HG03175 (cell line): ENCODE data around the gene TADA3.

Experiments
- ATAC-seq: cut with Tn5 transposase; IDR thresholded peaks from one replicate; pipeline ENCODE4 v1.9.1; 2021; ENCODE audit warnings: mild to moderate bottlenecking, moderate library complexity; ENCODE audit not compliant: unreplicated experiment

Gene TADA3

GRCh38 chr3:9762871-9763270 is 29.4 kb downstream of the TADA3 start:
- ATAC-seq, result no peak

- no peak for ATAC-seq
Observed at GRCh38 chr3:9761919-9762318, 30.4 kb downstream of the TADA3 start.

GRCh38 chr3:9760779-9761505 is 31.3 kb downstream of the TADA3 start:
- ATAC-seq, result no peak

- no peak for ATAC-seq
Observed at GRCh38 chr3:9757427-9757826, 34.8 kb downstream of the TADA3 start.

- no peak for ATAC-seq
Observed at GRCh38 chr3:9754678-9755077, 37.6 kb downstream of the TADA3 start.

- ATAC-seq, result no peak
Observed at GRCh38 chr3:9750556-9751411, 41.5 kb downstream of the TADA3 start.

GRCh38 chr3:9749645-9750555 is 42.4 kb downstream of the TADA3 start, which contains the start of gene OGG1:
TSS of gene OGG1 (plus strand) at chr3:9749952. CDS start at chr3:9750287, 335 bp downstream.
- ATAC-seq, result peak; percentile 93

GRCh38 chr3:9749296-9749644 is 43.0 kb downstream of the TADA3 start:
- no peak for ATAC-seq

GRCh38 chr3:9748031-9748430 is 44.2 kb downstream of the TADA3 start:
- ATAC-seq, result no peak

GRCh38 chr3:9747267-9747666 is 45.0 kb downstream of the TADA3 start:
- no peak for ATAC-seq

- no peak for ATAC-seq
Observed at GRCh38 chr3:9746330-9746729, 45.9 kb downstream of the TADA3 start.

GRCh38 chr3:9745521-9745920 is 46.8 kb downstream of the TADA3 start:
- no peak for ATAC-seq

GRCh38 chr3:9744162-9744561 is 48.1 kb downstream of the TADA3 start:
- no peak for ATAC-seq

- no peak for ATAC-seq
Observed at GRCh38 chr3:9743548-9743947, 48.7 kb downstream of the TADA3 start.

GRCh38 chr3:9742560-9742959 is 49.7 kb downstream of the TADA3 start:
- ATAC-seq, result no peak

- ATAC-seq, result no peak
Observed at GRCh38 chr3:9739181-9739580, 53.1 kb downstream of the TADA3 start.

- no peak for ATAC-seq
Observed at GRCh38 chr3:9736831-9737230, 55.4 kb downstream of the TADA3 start.

GRCh38 chr3:9732740-9733115 is 59.5 kb downstream of the TADA3 start:
- ATAC-seq, result no peak

- ATAC-seq, result no peak
Observed at GRCh38 chr3:9732080-9732739, 60.1 kb downstream of the TADA3 start.

- peak; percentile 92 for ATAC-seq
Observed at GRCh38 chr3:9731206-9732079, 60.8 kb downstream of the TADA3 start, which contains the start of gene BRPF1. TSS of gene BRPF1 (plus strand) at chr3:9731735. CDS start at chr3:9734141, 2,406 bp downstream.
